HEK293 (cell line): ENCODE measurements around the gene IFIH1.
A peak's percentile ranks its signal among the peaks of the same experiment; 100 is the strongest.

Experiments used
- EGR2 ChIP-seq: fragments of 450-650 bp; formaldehyde crosslinking; IDR thresholded peaks from 2 replicates; pipeline ENCODE4 v1.5.1; 2016; ENCODE audit warnings: low read depth, missing biosample characterization, missing genetic modification characterization
- MZF1 ChIP-seq: fragments of 450-650 bp; formaldehyde crosslinking; IDR thresholded peaks from 2 replicates; pipeline ENCODE4 v1.5.1; 2017; ENCODE audit warnings: missing biosample characterization, missing genetic modification characterization, borderline replicate concordance
- OSR2 ChIP-seq: fragments of 450-650 bp; formaldehyde crosslinking; IDR thresholded peaks from 2 replicates; pipeline ENCODE4 v1.5.1; 2016; ENCODE audit warnings: missing biosample characterization, missing genetic modification characterization
- ZBTB20 ChIP-seq: fragments of 450-650 bp; formaldehyde crosslinking; IDR thresholded peaks from 2 replicates; pipeline ENCODE4 v1.5.1; 2016; ENCODE audit warnings: missing biosample characterization, missing genetic modification characterization
- ZFP37 ChIP-seq: fragments of 450-650 bp; formaldehyde crosslinking; IDR thresholded peaks from 2 replicates; pipeline ENCODE4 v1.5.1; 2016; ENCODE audit warnings: missing biosample characterization, missing genetic modification characterization
- ZIC2 ChIP-seq: fragments of 450-650 bp; formaldehyde crosslinking; IDR thresholded peaks from 2 replicates; pipeline ENCODE4 v1.5.1; 2016; ENCODE audit warnings: missing biosample characterization, missing genetic modification characterization
- ZNF112 ChIP-seq: fragments of 450-650 bp; formaldehyde crosslinking; IDR thresholded peaks from 2 replicates; pipeline ENCODE4 v1.5.0; 2017; ENCODE audit warnings: missing biosample characterization, missing genetic modification characterization
- ZNF146 ChIP-seq: fragments of 450-650 bp; formaldehyde crosslinking; IDR thresholded peaks from 2 replicates; pipeline ENCODE4 v1.5.1; 2016; ENCODE audit warnings: missing biosample characterization, missing genetic modification characterization
- ZNF174 ChIP-seq: fragments of 450-650 bp; formaldehyde crosslinking; IDR thresholded peaks from 2 replicates; pipeline ENCODE4 v1.5.0; 2017; ENCODE audit warnings: missing biosample characterization, mild to moderate bottlenecking, missing genetic modification characterization
- ZNF19 ChIP-seq: fragments of 450-650 bp; formaldehyde crosslinking; IDR thresholded peaks from 2 replicates; pipeline ENCODE4; 2016; ENCODE audit warnings: missing biosample characterization, missing genetic modification characterization, low read depth
- ZNF214 ChIP-seq: fragments of 450-650 bp; formaldehyde crosslinking; IDR thresholded peaks from 2 replicates; pipeline ENCODE4 v1.5.1; 2017; ENCODE audit warnings: missing biosample characterization, mild to moderate bottlenecking, missing genetic modification characterization, borderline replicate concordance
- ZNF366 ChIP-seq: fragments of 450-650 bp; formaldehyde crosslinking; conservative IDR thresholded peaks from 2 replicates; pipeline ENCODE4 v1.5.1; 2016; ENCODE audit warnings: missing biosample characterization, missing genetic modification characterization
- ZNF404 ChIP-seq: fragments of 450-650 bp; formaldehyde crosslinking; IDR thresholded peaks from 2 replicates; pipeline ENCODE4 v1.5.1; 2017; ENCODE audit warnings: missing biosample characterization, missing genetic modification characterization
- ZNF555 ChIP-seq: fragments of 450-650 bp; formaldehyde crosslinking; conservative IDR thresholded peaks from 2 replicates; pipeline ENCODE4 v1.5.1; 2017; ENCODE audit warnings: missing biosample characterization, mild to moderate bottlenecking, missing genetic modification characterization, inconsistent platforms
- ZNF660 ChIP-seq: fragments of 450-650 bp; IDR thresholded peaks from 2 replicates; pipeline ENCODE4 v1.5.1; 2018; ENCODE audit warnings: missing biosample characterization, mild to moderate bottlenecking, missing genetic modification characterization
- ZNF747 ChIP-seq: fragments of 450-650 bp; formaldehyde crosslinking; IDR thresholded peaks from 2 replicates; pipeline ENCODE4 v1.5.1; 2016; ENCODE audit warnings: missing biosample characterization, missing genetic modification characterization
- ZNF776 ChIP-seq: fragments of 450-650 bp; formaldehyde crosslinking; IDR thresholded peaks from 2 replicates; pipeline ENCODE4 v1.5.0; 2017; ENCODE audit warnings: missing biosample characterization, missing genetic modification characterization, borderline replicate concordance
- ZNF791 ChIP-seq: fragments of 450-650 bp; formaldehyde crosslinking; IDR thresholded peaks from 2 replicates; pipeline ENCODE4 v1.5.1; 2016; ENCODE audit warnings: missing biosample characterization, missing genetic modification characterization
- ZNF830 ChIP-seq: fragments of 450-650 bp; IDR thresholded peaks from 2 replicates; pipeline ENCODE4 v1.5.0; 2018; ENCODE audit warnings: missing biosample characterization, missing genetic modification characterization, low read depth, mild to moderate bottlenecking, moderate library complexity
- ZNF837 ChIP-seq: fragments of 450-650 bp; formaldehyde crosslinking; IDR thresholded peaks from 2 replicates; pipeline ENCODE4 v1.5.1; 2016; ENCODE audit warnings: missing biosample characterization, missing genetic modification characterization
- TF ChIP-seq, protein P1 (sequence below): fragments of 450-650 bp; IDR thresholded peaks from 2 replicates; pipeline ENCODE4 v1.5.1; 2018; ENCODE audit warnings: missing biosample characterization, missing genetic modification characterization
- TF ChIP-seq, protein P2 (sequence below): fragments of 450-650 bp; formaldehyde crosslinking; IDR thresholded peaks from 2 replicates; pipeline ENCODE4 v1.5.1; 2016; ENCODE audit warnings: missing biosample characterization, missing genetic modification characterization
- TF ChIP-seq, protein P3 (sequence below): fragments of 450-650 bp; formaldehyde crosslinking; IDR thresholded peaks from 2 replicates; pipeline ENCODE4 v1.5.1; 2016; ENCODE audit warnings: missing biosample characterization, missing genetic modification characterization
- TF ChIP-seq, protein P4 (sequence below): fragments of 450-650 bp; formaldehyde crosslinking; IDR thresholded peaks from 2 replicates; pipeline ENCODE4 v1.5.1; 2016; ENCODE audit warnings: missing biosample characterization, missing genetic modification characterization
- TF ChIP-seq, protein P5 (sequence below): fragments of 450-650 bp; formaldehyde crosslinking; IDR thresholded peaks from 2 replicates; pipeline ENCODE4; 2016; ENCODE audit warnings: missing biosample characterization, missing genetic modification characterization
- TF ChIP-seq, protein P6 (sequence below): fragments of 450-650 bp; formaldehyde crosslinking; IDR thresholded peaks from 2 replicates; pipeline ENCODE4 v1.5.1; 2016; ENCODE audit warnings: missing biosample characterization, missing genetic modification characterization
- TF ChIP-seq, protein P7 (sequence below): fragments of 450-650 bp; formaldehyde crosslinking; IDR thresholded peaks from 2 replicates; pipeline ENCODE4 v1.5.1; 2016; ENCODE audit warnings: missing biosample characterization, missing genetic modification characterization

IFIH1 gene

DNA sequence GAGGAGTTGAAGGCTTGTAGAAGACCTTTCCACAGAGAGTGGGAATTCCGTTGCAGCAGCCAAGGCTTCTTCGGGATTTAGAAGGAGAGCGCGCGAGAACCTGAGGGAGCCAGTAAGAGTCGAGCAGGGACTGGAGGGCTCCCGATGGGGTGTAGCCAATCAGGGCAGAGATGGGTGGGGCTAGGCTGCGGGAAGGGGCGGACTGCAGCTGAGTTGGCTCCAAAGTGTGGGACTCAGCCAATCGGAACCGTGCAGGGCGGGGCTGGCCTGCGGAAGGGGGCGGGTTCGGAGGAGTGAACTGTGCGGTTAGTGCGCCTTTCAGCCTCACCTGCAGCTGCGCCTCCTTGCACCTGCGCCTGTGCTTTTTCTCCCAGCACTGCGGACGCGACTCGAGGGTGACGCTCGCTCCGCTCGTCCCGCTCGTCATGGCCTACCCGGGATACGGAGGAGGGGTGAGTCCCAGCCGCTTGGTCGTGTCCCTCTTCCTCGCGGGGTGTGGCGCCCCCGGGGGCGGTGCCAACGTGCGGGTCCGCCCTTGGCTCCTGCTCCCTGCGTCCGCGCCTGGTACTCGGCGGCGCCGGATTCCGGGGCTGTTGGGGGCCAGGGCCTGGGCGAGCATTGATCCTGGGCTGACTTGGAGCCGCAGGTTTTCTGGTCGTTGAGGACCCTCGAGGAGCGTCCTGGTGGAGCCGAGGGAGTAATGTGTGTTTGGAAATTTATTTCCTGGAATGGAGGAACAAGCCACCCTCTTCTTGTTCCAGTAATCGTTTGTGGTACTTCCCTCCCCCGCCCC is 25.5 kb upstream of the IFIH1 start, which contains the start of gene GCA (continued):
- TF ChIP-seq ZNF747 (tag by site-specific recombination) (no peak), ZNF837 (tag by site-specific recombination) (no peak), ZNF555 (tag by site-specific recombination) (no peak), ZNF404 (no peak), OSR2 (tag by site-specific recombination) (no peak), ZBTB20 (peak; percentile 91), ZNF366 (no peak), ZNF776 (tag by site-specific recombination) (no peak), MZF1 (no peak), ZNF214 (tag by site-specific recombination) (no peak), ZNF146 (tag by site-specific recombination) (no peak), ZNF791 (tag by site-specific recombination) (no peak), ZNF830 (tag by site-specific recombination) (no peak), ZIC2 (tag by site-specific recombination) (0 out of 2 replicates have a peak, but pooled peaks have one; percentile 12), ZNF19 (tag by site-specific recombination) (no peak), ZFP37 (tag by site-specific recombination) (no peak), ZNF660 (tag by site-specific recombination) (no peak), ZNF174 (tag by site-specific recombination) (no peak), ZNF112 (tag by site-specific recombination) (no peak), EGR2 (tag by site-specific recombination) (no peak)
- TF ChIP-seq, protein P1, sequence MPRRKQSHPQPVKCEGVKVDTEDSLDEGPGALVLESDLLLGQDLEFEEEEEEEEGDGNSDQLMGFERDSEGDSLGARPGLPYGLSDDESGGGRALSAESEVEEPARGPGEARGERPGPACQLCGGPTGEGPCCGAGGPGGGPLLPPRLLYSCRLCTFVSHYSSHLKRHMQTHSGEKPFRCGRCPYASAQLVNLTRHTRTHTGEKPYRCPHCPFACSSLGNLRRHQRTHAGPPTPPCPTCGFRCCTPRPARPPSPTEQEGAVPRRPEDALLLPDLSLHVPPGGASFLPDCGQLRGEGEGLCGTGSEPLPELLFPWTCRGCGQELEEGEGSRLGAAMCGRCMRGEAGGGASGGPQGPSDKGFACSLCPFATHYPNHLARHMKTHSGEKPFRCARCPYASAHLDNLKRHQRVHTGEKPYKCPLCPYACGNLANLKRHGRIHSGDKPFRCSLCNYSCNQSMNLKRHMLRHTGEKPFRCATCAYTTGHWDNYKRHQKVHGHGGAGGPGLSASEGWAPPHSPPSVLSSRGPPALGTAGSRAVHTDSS: no peak
- TF ChIP-seq, protein P2, sequence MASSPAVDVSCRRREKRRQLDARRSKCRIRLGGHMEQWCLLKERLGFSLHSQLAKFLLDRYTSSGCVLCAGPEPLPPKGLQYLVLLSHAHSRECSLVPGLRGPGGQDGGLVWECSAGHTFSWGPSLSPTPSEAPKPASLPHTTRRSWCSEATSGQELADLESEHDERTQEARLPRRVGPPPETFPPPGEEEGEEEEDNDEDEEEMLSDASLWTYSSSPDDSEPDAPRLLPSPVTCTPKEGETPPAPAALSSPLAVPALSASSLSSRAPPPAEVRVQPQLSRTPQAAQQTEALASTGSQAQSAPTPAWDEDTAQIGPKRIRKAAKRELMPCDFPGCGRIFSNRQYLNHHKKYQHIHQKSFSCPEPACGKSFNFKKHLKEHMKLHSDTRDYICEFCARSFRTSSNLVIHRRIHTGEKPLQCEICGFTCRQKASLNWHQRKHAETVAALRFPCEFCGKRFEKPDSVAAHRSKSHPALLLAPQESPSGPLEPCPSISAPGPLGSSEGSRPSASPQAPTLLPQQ (tag by site-specific recombination): no peak; the same call in 1 of the 2 replicates
- TF ChIP-seq, protein P3, sequence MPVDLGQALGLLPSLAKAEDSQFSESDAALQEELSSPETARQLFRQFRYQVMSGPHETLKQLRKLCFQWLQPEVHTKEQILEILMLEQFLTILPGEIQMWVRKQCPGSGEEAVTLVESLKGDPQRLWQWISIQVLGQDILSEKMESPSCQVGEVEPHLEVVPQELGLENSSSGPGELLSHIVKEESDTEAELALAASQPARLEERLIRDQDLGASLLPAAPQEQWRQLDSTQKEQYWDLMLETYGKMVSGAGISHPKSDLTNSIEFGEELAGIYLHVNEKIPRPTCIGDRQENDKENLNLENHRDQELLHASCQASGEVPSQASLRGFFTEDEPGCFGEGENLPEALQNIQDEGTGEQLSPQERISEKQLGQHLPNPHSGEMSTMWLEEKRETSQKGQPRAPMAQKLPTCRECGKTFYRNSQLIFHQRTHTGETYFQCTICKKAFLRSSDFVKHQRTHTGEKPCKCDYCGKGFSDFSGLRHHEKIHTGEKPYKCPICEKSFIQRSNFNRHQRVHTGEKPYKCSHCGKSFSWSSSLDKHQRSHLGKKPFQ (tag by site-specific recombination): peak; percentile 39; the same call in 1 of the 2 replicates
- TF ChIP-seq, protein P4, sequence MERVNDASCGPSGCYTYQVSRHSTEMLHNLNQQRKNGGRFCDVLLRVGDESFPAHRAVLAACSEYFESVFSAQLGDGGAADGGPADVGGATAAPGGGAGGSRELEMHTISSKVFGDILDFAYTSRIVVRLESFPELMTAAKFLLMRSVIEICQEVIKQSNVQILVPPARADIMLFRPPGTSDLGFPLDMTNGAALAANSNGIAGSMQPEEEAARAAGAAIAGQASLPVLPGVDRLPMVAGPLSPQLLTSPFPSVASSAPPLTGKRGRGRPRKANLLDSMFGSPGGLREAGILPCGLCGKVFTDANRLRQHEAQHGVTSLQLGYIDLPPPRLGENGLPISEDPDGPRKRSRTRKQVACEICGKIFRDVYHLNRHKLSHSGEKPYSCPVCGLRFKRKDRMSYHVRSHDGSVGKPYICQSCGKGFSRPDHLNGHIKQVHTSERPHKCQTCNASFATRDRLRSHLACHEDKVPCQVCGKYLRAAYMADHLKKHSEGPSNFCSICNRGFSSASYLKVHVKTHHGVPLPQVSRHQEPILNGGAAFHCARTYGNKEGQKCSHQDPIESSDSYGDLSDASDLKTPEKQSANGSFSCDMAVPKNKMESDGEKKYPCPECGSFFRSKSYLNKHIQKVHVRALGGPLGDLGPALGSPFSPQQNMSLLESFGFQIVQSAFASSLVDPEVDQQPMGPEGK (tag by site-specific recombination): peak; percentile 90
- TF ChIP-seq, protein P5, sequence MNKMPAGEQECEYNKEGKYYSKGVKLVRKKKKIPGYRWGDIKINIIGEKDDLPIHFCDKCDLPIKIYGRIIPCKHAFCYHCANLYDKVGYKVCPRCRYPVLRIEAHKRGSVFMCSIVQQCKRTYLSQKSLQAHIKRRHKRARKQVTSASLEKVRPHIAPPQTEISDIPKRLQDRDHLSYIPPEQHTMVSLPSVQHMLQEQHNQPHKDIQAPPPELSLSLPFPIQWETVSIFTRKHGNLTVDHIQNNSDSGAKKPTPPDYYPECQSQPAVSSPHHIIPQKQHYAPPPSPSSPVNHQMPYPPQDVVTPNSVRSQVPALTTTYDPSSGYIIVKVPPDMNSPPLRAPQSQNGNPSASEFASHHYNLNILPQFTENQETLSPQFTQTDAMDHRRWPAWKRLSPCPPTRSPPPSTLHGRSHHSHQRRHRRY (tag by site-specific recombination): no peak
- TF ChIP-seq, protein P6, sequence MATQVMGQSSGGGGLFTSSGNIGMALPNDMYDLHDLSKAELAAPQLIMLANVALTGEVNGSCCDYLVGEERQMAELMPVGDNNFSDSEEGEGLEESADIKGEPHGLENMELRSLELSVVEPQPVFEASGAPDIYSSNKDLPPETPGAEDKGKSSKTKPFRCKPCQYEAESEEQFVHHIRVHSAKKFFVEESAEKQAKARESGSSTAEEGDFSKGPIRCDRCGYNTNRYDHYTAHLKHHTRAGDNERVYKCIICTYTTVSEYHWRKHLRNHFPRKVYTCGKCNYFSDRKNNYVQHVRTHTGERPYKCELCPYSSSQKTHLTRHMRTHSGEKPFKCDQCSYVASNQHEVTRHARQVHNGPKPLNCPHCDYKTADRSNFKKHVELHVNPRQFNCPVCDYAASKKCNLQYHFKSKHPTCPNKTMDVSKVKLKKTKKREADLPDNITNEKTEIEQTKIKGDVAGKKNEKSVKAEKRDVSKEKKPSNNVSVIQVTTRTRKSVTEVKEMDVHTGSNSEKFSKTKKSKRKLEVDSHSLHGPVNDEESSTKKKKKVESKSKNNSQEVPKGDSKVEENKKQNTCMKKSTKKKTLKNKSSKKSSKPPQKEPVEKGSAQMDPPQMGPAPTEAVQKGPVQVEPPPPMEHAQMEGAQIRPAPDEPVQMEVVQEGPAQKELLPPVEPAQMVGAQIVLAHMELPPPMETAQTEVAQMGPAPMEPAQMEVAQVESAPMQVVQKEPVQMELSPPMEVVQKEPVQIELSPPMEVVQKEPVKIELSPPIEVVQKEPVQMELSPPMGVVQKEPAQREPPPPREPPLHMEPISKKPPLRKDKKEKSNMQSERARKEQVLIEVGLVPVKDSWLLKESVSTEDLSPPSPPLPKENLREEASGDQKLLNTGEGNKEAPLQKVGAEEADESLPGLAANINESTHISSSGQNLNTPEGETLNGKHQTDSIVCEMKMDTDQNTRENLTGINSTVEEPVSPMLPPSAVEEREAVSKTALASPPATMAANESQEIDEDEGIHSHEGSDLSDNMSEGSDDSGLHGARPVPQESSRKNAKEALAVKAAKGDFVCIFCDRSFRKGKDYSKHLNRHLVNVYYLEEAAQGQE (tag by site-specific recombination): no peak
- TF ChIP-seq, protein P7, sequence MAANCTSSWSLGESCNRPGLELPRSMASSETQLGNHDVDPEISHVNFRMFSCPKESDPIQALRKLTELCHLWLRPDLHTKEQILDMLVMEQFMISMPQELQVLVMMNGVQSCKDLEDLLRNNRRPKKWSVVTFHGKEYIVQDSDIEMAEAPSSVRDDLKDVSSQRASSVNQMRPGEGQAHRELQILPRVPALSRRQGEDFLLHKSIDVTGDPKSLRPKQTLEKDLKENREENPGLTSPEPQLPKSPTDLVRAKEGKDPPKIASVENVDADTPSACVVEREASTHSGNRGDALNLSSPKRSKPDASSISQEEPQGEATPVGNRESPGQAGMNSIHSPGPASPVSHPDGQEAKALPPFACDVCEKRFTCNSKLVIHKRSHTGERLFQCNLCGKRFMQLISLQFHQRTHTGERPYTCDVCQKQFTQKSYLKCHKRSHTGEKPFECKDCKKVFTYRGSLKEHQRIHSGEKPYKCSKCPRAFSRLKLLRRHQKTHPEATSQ: no peak
